Measurements from ENCODE around the gene ZNF546.

Gene ZNF546

GRCh38 chr19:39996218-39996810 lies 546 bp upstream of the ZNF546 start:
- no peak for TF ChIP-seq POLR2AphosphoS5 (IDR thresholded peaks at IDR 0.05; ENCODE audit: low read depth, low read length)

- no peak for TF ChIP-seq REST (IDR thresholded peaks at IDR 0.05; ENCODE audit: insufficient read depth in 1 of 2, low read depth in 2 of 2, low read length in 2 of 2)
- no peak for TF ChIP-seq TAF1 (IDR thresholded peaks at IDR 0.05; ENCODE audit: borderline replicate concordance, insufficient read depth, low read length)
- no peak for TF ChIP-seq FOXP2 (optimal IDR thresholded peaks at IDR 0.05; ENCODE audit: borderline replicate concordance, extremely low read depth, extremely low read length, insufficient read depth)
- no peak for TF ChIP-seq SIN3A (IDR thresholded peaks at IDR 0.05; ENCODE audit: borderline replicate concordance, insufficient read depth, low read length)
- TF ChIP-seq POLR2AphosphoS5 (IDR thresholded peaks at IDR 0.05; ENCODE audit: low read depth, low read length) = no peak
Observed at GRCh38 chr19:39997638-39998216, 867 bp downstream of the ZNF546 start.

- TF ChIP-seq FOXP2 (optimal IDR thresholded peaks at IDR 0.05; ENCODE audit: borderline replicate concordance, extremely low read depth, extremely low read length, insufficient read depth) (no peak), SIN3A (IDR thresholded peaks at IDR 0.05; ENCODE audit: borderline replicate concordance, insufficient read depth, low read length) (no peak), REST (IDR thresholded peaks at IDR 0.05; ENCODE audit: insufficient read depth in 1 of 2, low read depth in 2 of 2, low read length in 2 of 2) (no peak), POLR2AphosphoS5 (IDR thresholded peaks at IDR 0.05; ENCODE audit: low read depth, low read length) (no peak), TAF1 (IDR thresholded peaks at IDR 0.05; ENCODE audit: borderline replicate concordance, insufficient read depth, low read length) (no peak)
Observed at GRCh38 chr19:39998501-39998900, 1.6 kb downstream of the ZNF546 start.

GRCh38 chr19:40005691-40006272 lies 8.9 kb downstream of the ZNF546 start:
- TF ChIP-seq POLR2AphosphoS5 (IDR thresholded peaks at IDR 0.05; ENCODE audit: low read depth, low read length) (no peak), TAF1 (IDR thresholded peaks at IDR 0.05; ENCODE audit: borderline replicate concordance, insufficient read depth, low read length) (no peak), SIN3A (IDR thresholded peaks at IDR 0.05; ENCODE audit: borderline replicate concordance, insufficient read depth, low read length) (no peak), FOXP2 (optimal IDR thresholded peaks at IDR 0.05; ENCODE audit: borderline replicate concordance, extremely low read depth, extremely low read length, insufficient read depth) (no peak)

GRCh38 chr19:40006273-40006691 lies 9.4 kb downstream of the ZNF546 start:
- no peak for TF ChIP-seq TAF1 (IDR thresholded peaks at IDR 0.05; ENCODE audit: borderline replicate concordance, insufficient read depth, low read length)

GRCh38 chr19:40009674-40010073 lies 12.8 kb downstream of the ZNF546 start:
- TF ChIP-seq TAF1 (IDR thresholded peaks at IDR 0.05; ENCODE audit: borderline replicate concordance, insufficient read depth, low read length) (no peak), SIN3A (IDR thresholded peaks at IDR 0.05; ENCODE audit: borderline replicate concordance, insufficient read depth, low read length) (no peak), POLR2AphosphoS5 (IDR thresholded peaks at IDR 0.05; ENCODE audit: low read depth, low read length) (no peak), REST (IDR thresholded peaks at IDR 0.05; ENCODE audit: insufficient read depth in 1 of 2, low read depth in 2 of 2, low read length in 2 of 2) (no peak), FOXP2 (optimal IDR thresholded peaks at IDR 0.05; ENCODE audit: borderline replicate concordance, extremely low read depth, extremely low read length, insufficient read depth) (no peak)

Data from PFSK-1 (cell line).